ENCODE data around the gene MT1HL1.

MT1HL1 gene

DNA sequence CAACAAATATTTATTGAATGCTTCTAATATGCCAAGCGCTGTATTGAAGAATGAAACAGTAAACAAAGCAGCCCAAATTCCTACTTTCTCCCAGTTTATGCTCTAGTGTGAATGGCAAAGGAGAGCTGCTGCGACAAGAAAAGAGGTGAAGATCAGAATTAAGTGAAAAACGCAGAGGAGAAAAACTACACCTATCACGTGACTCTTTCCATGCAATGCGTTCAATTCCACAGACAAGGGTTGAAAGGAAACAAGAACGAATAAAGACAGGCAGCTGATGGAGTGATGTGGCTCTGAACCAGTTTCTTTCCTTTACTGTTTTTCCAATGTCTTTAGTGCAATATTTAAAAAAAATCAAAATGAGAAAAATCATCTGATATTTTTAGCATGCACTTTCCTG is 23.6 kb downstream of the MT1HL1 start:
- Histone ChIP-seq H3K79me2 (ENCODE audit: insufficient read depth, low read length) (no peaks in the 10 kb centered on the region), H2AFZ (ENCODE audit: low read length) (no peak overlapping the region), H3K9ac (ENCODE audit: low read length) (no peak overlapping the region), H3K4me1 (ENCODE audit: insufficient read depth, low read length, severe bottlenecking) (no peaks in the 10 kb centered on the region), H3K9me2 (ENCODE audit: low read depth, low read length) (no peaks in the 10 kb centered on the region), H4K20me1 (ENCODE audit: insufficient read depth, low read length) (no peaks in the 10 kb centered on the region), H3F3A (ENCODE audit: insufficient read depth, low read length) (no peaks in the 10 kb centered on the region), H3K27me3 (ENCODE audit: insufficient read depth, low read length) (no peaks in the 10 kb centered on the region; the same call in 1 of the 2 replicates), H3K36me3 (ENCODE audit: insufficient read depth, low read length) (no peaks in the 10 kb centered on the region), H3K4me2 (ENCODE audit: low read length) (no peak overlapping the region), H3K9me3 (ENCODE audit: low read length) (no peaks in the 10 kb centered on the region), H3K4me3 (ENCODE audit: low read depth, low read length, poor library complexity, severe bottlenecking) (no peak overlapping the region), H3K27ac (ENCODE audit: low read depth, low read length, poor library complexity, severe bottlenecking) (no peak overlapping the region)
- TF ChIP-seq, protein P1, sequence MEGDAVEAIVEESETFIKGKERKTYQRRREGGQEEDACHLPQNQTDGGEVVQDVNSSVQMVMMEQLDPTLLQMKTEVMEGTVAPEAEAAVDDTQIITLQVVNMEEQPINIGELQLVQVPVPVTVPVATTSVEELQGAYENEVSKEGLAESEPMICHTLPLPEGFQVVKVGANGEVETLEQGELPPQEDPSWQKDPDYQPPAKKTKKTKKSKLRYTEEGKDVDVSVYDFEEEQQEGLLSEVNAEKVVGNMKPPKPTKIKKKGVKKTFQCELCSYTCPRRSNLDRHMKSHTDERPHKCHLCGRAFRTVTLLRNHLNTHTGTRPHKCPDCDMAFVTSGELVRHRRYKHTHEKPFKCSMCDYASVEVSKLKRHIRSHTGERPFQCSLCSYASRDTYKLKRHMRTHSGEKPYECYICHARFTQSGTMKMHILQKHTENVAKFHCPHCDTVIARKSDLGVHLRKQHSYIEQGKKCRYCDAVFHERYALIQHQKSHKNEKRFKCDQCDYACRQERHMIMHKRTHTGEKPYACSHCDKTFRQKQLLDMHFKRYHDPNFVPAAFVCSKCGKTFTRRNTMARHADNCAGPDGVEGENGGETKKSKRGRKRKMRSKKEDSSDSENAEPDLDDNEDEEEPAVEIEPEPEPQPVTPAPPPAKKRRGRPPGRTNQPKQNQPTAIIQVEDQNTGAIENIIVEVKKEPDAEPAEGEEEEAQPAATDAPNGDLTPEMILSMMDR (IDR thresholded peaks at IDR 0.05; ENCODE audit: low read length) = no peak
- TF ChIP-seq EZH2 (IDR thresholded peaks at IDR 0.05; ENCODE audit: borderline replicate concordance, low read length) = no peak

DNA sequence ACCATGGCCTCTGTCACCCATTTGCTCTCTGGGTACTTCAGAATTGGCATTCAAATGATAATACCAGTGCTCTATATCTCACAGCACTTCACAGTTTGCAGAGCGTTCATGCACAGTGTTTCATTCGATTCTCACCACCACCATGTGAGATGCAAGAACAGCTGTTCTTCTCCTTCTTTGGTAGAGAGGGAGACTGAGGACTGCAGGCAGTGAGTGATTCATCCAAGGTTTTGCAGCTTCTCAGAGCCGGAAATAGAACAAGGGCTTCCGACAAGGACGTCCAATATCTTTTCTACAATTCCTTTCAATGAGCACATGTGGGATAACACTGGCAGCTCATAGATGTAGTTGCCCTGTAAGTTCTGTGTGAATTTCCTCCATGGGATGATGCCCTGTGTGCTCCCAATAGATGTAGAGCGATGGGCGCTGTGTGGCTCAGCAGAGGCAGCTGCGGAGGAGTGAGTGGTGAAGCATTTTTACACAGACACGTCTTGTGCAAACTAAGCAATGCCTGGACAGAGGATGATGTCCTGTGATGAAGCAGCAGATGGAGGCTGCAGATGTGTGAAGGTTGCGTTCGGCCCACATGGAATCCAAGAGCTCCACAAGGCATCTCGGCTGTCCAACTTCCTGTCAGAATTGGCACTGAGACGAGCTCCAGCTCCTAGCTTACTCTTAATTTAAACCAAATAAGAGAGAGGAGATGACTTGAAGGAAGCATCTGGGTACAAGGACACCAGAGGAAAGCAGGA is 24.9 kb downstream of the MT1HL1 start:
- Histone ChIP-seq H3F3A (ENCODE audit: insufficient read depth, low read length) (no peaks in the 10 kb centered on the region), H3K4me2 (ENCODE audit: low read length) (no peak overlapping the region)

DNA sequence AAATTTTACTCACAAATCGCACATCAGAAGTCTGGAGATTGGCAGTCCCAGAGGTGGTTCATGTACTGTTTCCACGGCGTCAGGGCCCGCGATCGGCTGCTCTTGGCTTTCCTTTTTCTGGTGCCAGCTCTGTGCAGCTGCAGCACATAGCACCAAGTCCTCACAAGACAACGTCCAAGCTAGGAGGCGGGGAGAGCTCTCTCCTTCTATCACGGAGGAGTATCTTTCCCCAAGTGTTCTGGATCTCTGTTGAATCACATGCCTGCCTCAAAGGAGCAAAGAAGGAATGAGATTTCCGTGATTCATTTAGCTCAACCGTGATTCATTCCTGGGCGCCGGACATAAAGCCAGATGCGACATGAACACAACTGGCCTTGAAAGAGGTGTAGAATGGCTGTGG is 25.5 kb downstream of the MT1HL1 start:
- Histone ChIP-seq H3K27me3 (ENCODE audit: insufficient read depth, low read length) (no peaks in the 10 kb centered on the region; the same call in 1 of the 2 replicates), H3K36me3 (ENCODE audit: insufficient read depth, low read length) (no peaks in the 10 kb centered on the region), H3K9me3 (ENCODE audit: low read length) (no peaks in the 10 kb centered on the region), H3K9me2 (ENCODE audit: low read depth, low read length) (no peaks in the 10 kb centered on the region), H3K9ac (ENCODE audit: low read length) (no peak overlapping the region), H3K4me3 (ENCODE audit: low read depth, low read length, poor library complexity, severe bottlenecking) (no peak overlapping the region), H3K4me1 (ENCODE audit: insufficient read depth, low read length, severe bottlenecking) (no peaks in the 10 kb centered on the region), H3F3A (ENCODE audit: insufficient read depth, low read length) (no peaks in the 10 kb centered on the region), H2AFZ (ENCODE audit: low read length) (no peak overlapping the region), H4K20me1 (ENCODE audit: insufficient read depth, low read length) (no peaks in the 10 kb centered on the region), H3K79me2 (ENCODE audit: insufficient read depth, low read length) (no peaks in the 10 kb centered on the region), H3K4me2 (ENCODE audit: low read length) (no peak overlapping the region), H3K27ac (ENCODE audit: low read depth, low read length, poor library complexity, severe bottlenecking) (no peak overlapping the region)
- TF ChIP-seq, protein P1 (IDR thresholded peaks at IDR 0.05; ENCODE audit: low read length) = no peak
- no peak for TF ChIP-seq EZH2 (IDR thresholded peaks at IDR 0.05; ENCODE audit: borderline replicate concordance, low read length)

More for the DNA sequence above, 24.9 kb downstream of the MT1HL1 start:
- Histone ChIP-seq H3K9me2 (ENCODE audit: low read depth, low read length) (no peaks in the 10 kb centered on the region), H3K9ac (ENCODE audit: low read length) (no peak overlapping the region), H3K9me3 (ENCODE audit: low read length) (no peaks in the 10 kb centered on the region), H3K27me3 (ENCODE audit: insufficient read depth, low read length) (no peaks in the 10 kb centered on the region; the same call in 1 of the 2 replicates), H4K20me1 (ENCODE audit: insufficient read depth, low read length) (no peaks in the 10 kb centered on the region), H2AFZ (ENCODE audit: low read length) (no peak overlapping the region), H3K36me3 (ENCODE audit: insufficient read depth, low read length) (no peaks in the 10 kb centered on the region), H3K27ac (ENCODE audit: low read depth, low read length, poor library complexity, severe bottlenecking) (no peak overlapping the region), H3K4me3 (ENCODE audit: low read depth, low read length, poor library complexity, severe bottlenecking) (no peak overlapping the region), H3K79me2 (ENCODE audit: insufficient read depth, low read length) (no peaks in the 10 kb centered on the region), H3K4me1 (ENCODE audit: insufficient read depth, low read length, severe bottlenecking) (no peaks in the 10 kb centered on the region)
- TF ChIP-seq, protein P1 (IDR thresholded peaks at IDR 0.05; ENCODE audit: low read length) = no peak
- no peak for TF ChIP-seq EZH2 (IDR thresholded peaks at IDR 0.05; ENCODE audit: borderline replicate concordance, low read length)
